Epithelial cell of esophagus (primary cell): Measurements from ENCODE around the gene TLE2.

Experiments
- DNase-seq: peaks from one replicate; pipeline ENCODE4 v3.0.0; 2010; ENCODE audit warnings: low read depth
- H3K4me3 ChIP-seq: 2 replicates; pipeline ENCODE4 v1.5.1; 2011; ENCODE audit warnings: mild to moderate bottlenecking, low read length, control low read depth
- CTCF ChIP-seq: IDR thresholded peaks from 2 replicates; pipeline ENCODE4 v1.5.1; 2011; ENCODE audit warnings: low read depth, mild to moderate bottlenecking, low read length, control low read depth, inconsistent platforms; ENCODE audit not compliant: insufficient read depth; ENCODE audit errors: missing control alignments

The TLE2 gene

GRCh38 chr19:3027981-3028304 lies 1.1 kb downstream of the TLE2 start:
- no peak for TF ChIP-seq CTCF
- no peak for DNase-seq
- H3K4me3 ChIP-seq: no peak overlapping the region

- no peak overlapping the region for H3K4me3 ChIP-seq
- TF ChIP-seq CTCF: no peak
- no peak for DNase-seq
Observed at GRCh38 chr19:3027292-3027691, 1.8 kb downstream of the TLE2 start.

- DNase-seq: no peak
- TF ChIP-seq CTCF: no peak
- no peak overlapping the region for H3K4me3 ChIP-seq
Observed at GRCh38 chr19:3026768-3027167, 2.3 kb downstream of the TLE2 start.

- no peak for TF ChIP-seq CTCF
- no peak for DNase-seq
- no peak overlapping the region for H3K4me3 ChIP-seq
Observed at GRCh38 chr19:3025549-3025886, 3.6 kb downstream of the TLE2 start.

GRCh38 chr19:3024870-3025548 lies 4.1 kb downstream of the TLE2 start:
- TF ChIP-seq CTCF: no peak

GRCh38 chr19:3024509-3024869 lies 4.6 kb downstream of the TLE2 start:
- TF ChIP-seq CTCF: no peak
- no peak overlapping the region for H3K4me3 ChIP-seq
- DNase-seq: peak; percentile 29

More at GRCh38 chr19:3024870-3025548, 4.1 kb downstream of the TLE2 start:
- H3K4me3 ChIP-seq: no peak overlapping the region
- DNase-seq: no peak

GRCh38 chr19:3020321-3020960 lies 8.6 kb downstream of the TLE2 start:
- TF ChIP-seq CTCF: no peak
- no peak overlapping the region for H3K4me3 ChIP-seq
- DNase-seq: no peak
